Heart left ventricle (tissue), 13 donors: Measurements from ENCODE around the gene SPATC1L.

Experiments used
- CTCF ChIP-seq, 12 donors: fragments of 200-600 bp; sonication (generic) in 4 of 12; IDR thresholded peaks; one replicate each; pipeline versions ENCODE4 v1.5.0 to v1.8.0; 2018 to 2022; ENCODE audit warnings: antibody characterized with exemption in 12 of 12, mild to moderate bottlenecking in 5 of 12
- POLR2A ChIP-seq, 2 donors: fragments of 450-650 bp; IDR thresholded peaks; one replicate each; pipeline ENCODE4 v1.6.1; 2017; ENCODE audit warnings: antibody characterized with exemption in 2 of 2, mild to moderate bottlenecking in 2 of 2, moderate library complexity in 2 of 2
- donor health status: ischemic (EF 13 %, LVEDD 7.1; RV severe dilation, severe dysfunction).
- donor health status: DM: no; HTN: yes; CAD: no.
- donor health status: DM: no; HTN: no; CAD: no.
- donor health status: ischemic (EF 25% LVEDD 6.9; RV normal size, moderate dysfunction).
- donor health status: ischemic (EF 25% LVEDD 5.7; RV mildly dilated, moderate dysfunction).
- donor health status: ischemic (EF 35%, LVEDD 5.7; RV mildly dilated, moderate dysfunction).
- donor health status: nonischemic (EF 11% LVEDD 7.7; RV severe dilation, severe dysfunction).
- donor health status: DM: yes; HTN: yes; CAD: no.
- donor health status: PGD.
- donor health status: ischemic (EF 29% LVEDD 5.4; RV normal size, mild dysfunction).
- donor health status: nonischemic (EF 23%, LVEDD 6.1; RV moderate dilation, normal function).

DNA sequence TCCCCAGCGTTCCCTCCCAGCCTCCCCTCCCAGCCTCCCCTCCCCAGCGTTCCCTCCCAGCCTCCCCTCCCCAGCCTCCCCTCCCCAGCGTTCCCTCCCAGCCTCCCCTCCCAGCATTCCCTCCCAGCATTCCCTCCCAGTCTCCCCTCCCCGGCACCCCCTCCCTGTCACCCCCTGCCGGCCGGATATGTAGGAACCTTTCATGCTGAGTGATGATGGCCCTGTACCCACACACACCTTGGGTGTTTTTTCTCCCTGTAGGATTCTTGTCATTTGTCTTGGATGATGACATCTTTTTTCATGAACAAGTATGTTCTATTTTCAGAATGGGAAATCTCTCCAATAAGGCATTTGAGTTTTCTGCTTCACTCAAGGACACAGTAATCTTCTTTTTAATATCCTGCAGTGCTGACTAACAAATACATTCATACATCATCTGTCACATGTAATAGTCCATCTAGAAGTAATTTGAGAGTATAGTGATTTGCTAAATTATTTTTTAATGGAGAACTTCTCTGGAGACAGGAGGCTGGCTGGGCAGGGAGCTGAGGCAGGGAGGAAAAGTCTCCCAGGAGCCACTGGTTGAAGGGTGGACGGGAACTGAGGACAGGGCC lies 48.4 kb downstream of the SPATC1L start:
- TF ChIP-seq POLR2A (IDR thresholded peaks at IDR 0.05) (no peak), CTCF (IDR thresholded peaks at IDR 0.05) (no peak)
